Gastrocnemius medialis (tissue), 4 donors: ENCODE data around the gene ARHGEF37.

ENCODE experiments used
- CTCF ChIP-seq, 5 experiments: fragments of 450-650 bp in 3 of 5; fragments of 200-600 bp in 2 of 5; sonication (generic) in 2 of 5; IDR thresholded peaks in 4 of 5; conservative IDR thresholded peaks in 1 of 5; 1 replicate in 4 of 5; 2 replicates in 1 of 5; pipeline ENCODE4 v1.5.1; 2016 to 2019; ENCODE audit warnings: antibody characterized with exemption in 5 of 5, mild to moderate bottlenecking in 3 of 5, moderate library complexity in 3 of 5
- POLR2A ChIP-seq, 2 donors: fragments of 450-650 bp; IDR thresholded peaks; one replicate each; pipeline ENCODE4 v1.6.1; 2017; ENCODE audit warnings: antibody characterized with exemption in 2 of 2, mild to moderate bottlenecking in 2 of 2, moderate library complexity in 2 of 2

GRCh38 chr5:149618581-149619248 lies 37.4 kb downstream of the ARHGEF37 start:
- peak; percentile 43 to 75 (median 58) for TF ChIP-seq CTCF (IDR thresholded peaks at IDR 0.05 in 4 of 5, conservative IDR thresholded peaks at IDR 0.05 in 1 of 5)
- no peak for TF ChIP-seq POLR2A (IDR thresholded peaks at IDR 0.05)
